ENCODE data around the gene SERPINB5.

Gene SERPINB5

GRCh38 chr18:63532471-63532870, 55.7 kb downstream of the SERPINB5 start:
- no peak for DNase-seq

- no peak for DNase-seq
Measured at GRCh38 chr18:63534615-63535014, 57.9 kb downstream of the SERPINB5 start.

- DNase-seq, result no peak
Measured at GRCh38 chr18:63539904-63540510, 63.2 kb downstream of the SERPINB5 start.

GRCh38 chr18:63542069-63542468, 65.3 kb downstream of the SERPINB5 start, which contains the start of gene SERPINB12:
Gene SERPINB12 (plus strand): TSS chr18:63542369. CDS start chr18:63556160, 13,791 bp downstream.
- DNase-seq, result no peak

GRCh38 chr18:63544017-63544416, 67.3 kb downstream of the SERPINB5 start:
- no peak for DNase-seq

- no peak for DNase-seq
Measured at GRCh38 chr18:63545000-63545399, 68.2 kb downstream of the SERPINB5 start.

GRCh38 chr18:63550068-63550467, 73.3 kb downstream of the SERPINB5 start:
- no peak for DNase-seq

- no peak for DNase-seq
Measured at GRCh38 chr18:63551769-63552168, 75.0 kb downstream of the SERPINB5 start.

- no peak for DNase-seq
Measured at GRCh38 chr18:63552581-63552980, 75.8 kb downstream of the SERPINB5 start.

GRCh38 chr18:63553081-63553480, 76.3 kb downstream of the SERPINB5 start:
- DNase-seq, result no peak
